Adipocyte (in vitro differentiated cells): ENCODE results near the gene TRPC4AP.

Source experiments
- DNase-seq: peaks from one replicate; pipeline ENCODE4 v3.0.0-alpha.2; 2015; ENCODE audit warnings: low read depth
- H3K27me3 ChIP-seq: replicated peaks from 2 replicates; pipeline ENCODE4 v1.7.0; 2013; ENCODE audit warnings: mild to moderate bottlenecking, low read length, moderate library complexity; ENCODE audit not compliant: control insufficient read depth, insufficient read depth
- H3K36me3 ChIP-seq: 2 replicates; pipeline ENCODE4 v1.7.0; 2013; ENCODE audit warnings: low read length, mild to moderate bottlenecking, moderate library complexity; ENCODE audit not compliant: control insufficient read depth, insufficient read depth, severe bottlenecking
- H3K4me1 ChIP-seq: 2 replicates; pipeline ENCODE4 v1.7.0; 2013; ENCODE audit warnings: mild to moderate bottlenecking, low read length, moderate library complexity; ENCODE audit not compliant: control insufficient read depth, insufficient read depth
- H3K4me3 ChIP-seq: 2 replicates; pipeline ENCODE4 v1.7.0; 2013; ENCODE audit warnings: mild to moderate bottlenecking, low read length, moderate library complexity
- H3K9ac ChIP-seq: 2 replicates; pipeline ENCODE4 v1.7.0; 2013; ENCODE audit warnings: mild to moderate bottlenecking, low read length, moderate library complexity
- H3K9me3 ChIP-seq: 2 replicates; pipeline ENCODE4 v1.7.0; 2013; ENCODE audit warnings: mild to moderate bottlenecking, low read length, moderate library complexity; ENCODE audit not compliant: control insufficient read depth

TRPC4AP gene

GRCh38 chr20:34965051-34965450 is 127.6 kb downstream of the TRPC4AP start:
- H3K4me3 ChIP-seq = no peak overlapping the region
- no peak overlapping the region for H3K9ac ChIP-seq
- H3K27me3 ChIP-seq = no peaks in the 10 kb centered on the region
- H3K9me3 ChIP-seq = no peaks in the 10 kb centered on the region
- H3K4me1 ChIP-seq = no peaks in the 10 kb centered on the region
- no peaks in the 10 kb centered on the region for H3K36me3 ChIP-seq
- no peak for DNase-seq

- Histone ChIP-seq H3K36me3 (no peaks in the 10 kb centered on the region), H3K9me3 (no peaks in the 10 kb centered on the region), H3K4me1 (no peaks in the 10 kb centered on the region), H3K27me3 (no peaks in the 10 kb centered on the region), H3K4me3 (no peak overlapping the region), H3K9ac (no peak overlapping the region)
- DNase-seq = no peak
Measured at GRCh38 chr20:34964486-34964885, 128.1 kb downstream of the TRPC4AP start.

GRCh38 chr20:34956751-34957472 is 135.7 kb downstream of the TRPC4AP start:
- no peaks in the 10 kb centered on the region for H3K9me3 ChIP-seq
- H3K4me1 ChIP-seq = peaks cover 10% of the 10 kb centered on the region
- no peaks in the 10 kb centered on the region for H3K36me3 ChIP-seq
- no peak overlapping the region for H3K9ac ChIP-seq
- no peak overlapping the region for H3K4me3 ChIP-seq
- no peaks in the 10 kb centered on the region for H3K27me3 ChIP-seq
- no peak for DNase-seq

- Histone ChIP-seq H3K4me3 (peak overlapping the region; percentile 90), H3K27me3 (no peaks in the 10 kb centered on the region), H3K9me3 (no peaks in the 10 kb centered on the region), H3K9ac (peak overlapping the region; percentile 94), H3K4me1 (peaks cover 10% of the 10 kb centered on the region), H3K36me3 (peaks cover 6% of the 10 kb centered on the region)
- no peak for DNase-seq
Measured at GRCh38 chr20:34956041-34956458, 136.6 kb downstream of the TRPC4AP start.

- peaks cover 10% of the 10 kb centered on the region for H3K4me1 ChIP-seq
- H3K27me3 ChIP-seq = no peaks in the 10 kb centered on the region
- peak within 1 kb of the TSS; percentile 90 for H3K4me3 ChIP-seq
- H3K36me3 ChIP-seq = peaks cover 9% of the 10 kb centered on the region
- H3K9me3 ChIP-seq = no peaks in the 10 kb centered on the region
- peak; percentile 98 for DNase-seq
- H3K9ac ChIP-seq = peak within 1 kb of the TSS; percentile 94
Measured at GRCh38 chr20:34955231-34956040, 137.2 kb downstream of the TRPC4AP start, which contains the start of the genes GSS and MYH7B. Gene GSS, minus strand, starts transcription at chr20:34955806. Its CDS starts 3,954 bp downstream, at chr20:34951852. Gene MYH7B, plus strand, starts transcription at chr20:34955868. Its CDS starts 22,138 bp downstream, at chr20:34978006.

DNA sequence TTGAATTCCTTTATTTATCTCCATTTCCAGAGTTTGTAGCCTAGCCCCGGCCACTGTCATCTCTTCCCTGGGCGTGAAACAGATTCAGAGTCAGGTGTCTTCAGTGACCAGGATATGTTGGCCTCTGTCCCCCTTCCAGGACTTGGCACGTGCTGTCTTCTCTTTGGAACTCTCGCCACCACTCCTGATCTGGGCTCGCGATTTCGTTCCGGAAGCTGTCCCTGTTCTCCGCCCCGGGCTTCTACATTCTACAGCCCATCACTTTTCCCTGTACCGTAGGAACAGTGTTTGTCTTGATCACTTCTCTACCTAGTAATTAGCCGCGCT is 137.7 kb downstream of the TRPC4AP start:
- no peak for DNase-seq
- H3K36me3 ChIP-seq = peaks cover 11% of the 10 kb centered on the region
- peak overlapping the region; percentile 94 for H3K9ac ChIP-seq
- peaks cover 13% of the 10 kb centered on the region for H3K4me1 ChIP-seq
- H3K4me3 ChIP-seq = peak overlapping the region; percentile 90
- H3K9me3 ChIP-seq = no peaks in the 10 kb centered on the region
- no peaks in the 10 kb centered on the region for H3K27me3 ChIP-seq

DNA sequence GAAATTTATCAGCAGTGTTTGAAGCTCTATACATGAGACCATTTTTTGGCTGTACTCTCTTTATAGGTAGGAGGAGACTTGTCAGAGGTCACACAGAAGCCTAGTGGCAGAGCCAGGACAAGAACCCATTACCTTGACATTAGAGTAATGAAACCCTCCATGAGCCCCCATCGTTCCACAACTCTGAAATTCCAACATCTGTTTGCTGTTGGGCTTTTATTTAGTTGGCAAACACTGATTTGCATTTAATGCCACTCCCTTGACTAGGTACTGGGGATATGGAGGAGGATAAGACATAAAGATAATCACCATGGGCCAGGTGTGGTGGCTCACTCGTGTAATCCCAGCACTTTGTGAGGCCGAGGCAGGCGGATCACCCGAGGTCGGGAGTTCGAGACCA is 138.6 kb downstream of the TRPC4AP start:
- Histone ChIP-seq H3K4me1 (peaks cover 22% of the 10 kb centered on the region), H3K4me3 (no peak overlapping the region), H3K9ac (no peak overlapping the region), H3K9me3 (no peaks in the 10 kb centered on the region), H3K27me3 (no peaks in the 10 kb centered on the region), H3K36me3 (peaks cover 14% of the 10 kb centered on the region)
- no peak for DNase-seq

GRCh38 chr20:34952671-34953070 is 139.9 kb downstream of the TRPC4AP start:
- peaks cover 34% of the 10 kb centered on the region for H3K4me1 ChIP-seq
- no peak for DNase-seq
- peaks cover 14% of the 10 kb centered on the region for H3K36me3 ChIP-seq
- no peak overlapping the region for H3K4me3 ChIP-seq
- H3K27me3 ChIP-seq = no peaks in the 10 kb centered on the region
- H3K9ac ChIP-seq = no peak overlapping the region
- H3K9me3 ChIP-seq = no peaks in the 10 kb centered on the region
